8988T (cell line): ENCODE results near the gene ASMT.
"Not testable (repeated sequence)": the region's sequence is repeated elsewhere in the genome, so short reads cannot be mapped to it uniquely, and the experiment has no call there.

Source experiments
- DNase-seq: peaks from one replicate; pipeline ENCODE4 v3.0.0; 2011

The ASMT gene, protein sequence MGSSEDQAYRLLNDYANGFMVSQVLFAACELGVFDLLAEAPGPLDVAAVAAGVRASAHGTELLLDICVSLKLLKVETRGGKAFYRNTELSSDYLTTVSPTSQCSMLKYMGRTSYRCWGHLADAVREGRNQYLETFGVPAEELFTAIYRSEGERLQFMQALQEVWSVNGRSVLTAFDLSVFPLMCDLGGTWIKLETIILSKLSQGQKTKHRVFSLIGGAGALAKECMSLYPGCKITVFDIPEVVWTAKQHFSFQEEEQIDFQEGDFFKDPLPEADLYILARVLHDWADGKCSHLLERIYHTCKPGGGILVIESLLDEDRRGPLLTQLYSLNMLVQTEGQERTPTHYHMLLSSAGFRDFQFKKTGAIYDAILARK

DNA sequence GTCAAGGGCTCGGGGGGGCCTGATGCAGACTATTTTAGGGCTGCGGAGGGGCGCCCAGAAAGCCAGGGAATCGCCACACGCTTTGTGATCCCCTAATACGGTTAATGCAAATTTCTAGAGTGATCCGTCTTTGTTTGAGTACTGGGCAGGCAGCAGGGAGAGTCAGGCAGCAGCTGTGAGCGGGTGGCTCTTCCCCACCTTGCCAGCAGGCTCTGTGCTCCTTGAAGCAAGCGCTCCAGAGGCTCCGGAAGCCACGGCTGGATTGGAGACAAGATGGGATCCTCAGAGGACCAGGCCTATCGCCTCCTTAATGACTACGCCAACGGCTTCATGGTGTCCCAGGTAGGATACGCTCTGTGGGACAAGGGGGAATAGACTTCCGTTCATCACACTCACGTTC lies at the start of gene ASMT:
Gene ASMT, plus strand, starts transcription at position 133 of the 400 bp plus-strand sequence. Its CDS starts 141 bp downstream, at position 274.
- no peak for DNase-seq

- DNase-seq = not testable (repeated sequence)
Observed at GRCh38 chrX:1574181-1574580, 40.7 kb upstream of the ASMT start.

GRCh38 chrX:1576201-1576992 lies 38.5 kb upstream of the ASMT start:
- DNase-seq = no peak

GRCh38 chrX:1577845-1578244 lies 37.0 kb upstream of the ASMT start:
- DNase-seq = no peak

- DNase-seq = no peak
Observed at GRCh38 chrX:1578511-1579173, 36.2 kb upstream of the ASMT start.

DNA sequence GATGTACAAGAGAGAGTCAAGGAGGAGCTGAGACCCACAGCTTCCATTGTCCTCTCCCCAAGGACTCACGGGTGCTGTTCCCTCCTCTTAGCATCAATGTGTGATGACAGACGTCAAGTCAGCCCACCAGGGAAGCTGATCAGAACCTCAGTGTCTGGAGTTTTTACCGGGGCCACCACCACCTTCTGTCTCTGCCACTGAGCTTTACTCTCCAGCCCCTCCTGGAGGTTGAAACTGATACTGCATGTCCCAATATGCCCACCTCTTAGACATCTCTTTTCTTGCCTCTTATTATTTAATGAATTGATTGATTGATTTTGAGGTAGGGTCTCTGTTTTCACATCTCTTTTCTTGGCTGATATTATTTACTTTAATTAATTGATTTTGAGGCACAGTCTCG lies 33.7 kb upstream of the ASMT start:
- DNase-seq = peak; percentile 37

- DNase-seq = no peak
Observed at GRCh38 chrX:1582686-1583437, 32.0 kb upstream of the ASMT start.

GRCh38 chrX:1584237-1585011 lies 30.4 kb upstream of the ASMT start:
- no peak for DNase-seq

DNA sequence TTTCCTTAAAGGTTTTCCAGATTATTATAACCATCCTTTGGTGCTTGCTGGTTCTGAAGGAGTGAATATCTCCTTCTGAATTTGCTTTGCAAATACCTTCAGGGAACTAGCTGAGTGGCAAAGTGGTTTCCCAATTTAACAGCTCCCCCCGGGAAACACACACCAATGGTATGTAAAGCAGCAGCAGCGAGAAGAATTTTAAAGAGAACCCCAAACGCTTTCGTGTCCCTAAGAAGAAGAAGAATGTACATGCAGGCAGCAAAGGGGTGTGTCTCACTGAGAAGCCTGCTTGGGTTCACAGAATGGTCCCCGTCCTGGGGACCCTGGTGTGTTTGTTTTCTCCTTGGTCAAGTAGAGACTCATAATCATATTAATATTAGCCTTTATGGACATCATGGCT lies 27.7 kb upstream of the ASMT start:
- no peak for DNase-seq

- no peak for DNase-seq
Observed at GRCh38 chrX:1589356-1590130, 25.3 kb upstream of the ASMT start.

DNA sequence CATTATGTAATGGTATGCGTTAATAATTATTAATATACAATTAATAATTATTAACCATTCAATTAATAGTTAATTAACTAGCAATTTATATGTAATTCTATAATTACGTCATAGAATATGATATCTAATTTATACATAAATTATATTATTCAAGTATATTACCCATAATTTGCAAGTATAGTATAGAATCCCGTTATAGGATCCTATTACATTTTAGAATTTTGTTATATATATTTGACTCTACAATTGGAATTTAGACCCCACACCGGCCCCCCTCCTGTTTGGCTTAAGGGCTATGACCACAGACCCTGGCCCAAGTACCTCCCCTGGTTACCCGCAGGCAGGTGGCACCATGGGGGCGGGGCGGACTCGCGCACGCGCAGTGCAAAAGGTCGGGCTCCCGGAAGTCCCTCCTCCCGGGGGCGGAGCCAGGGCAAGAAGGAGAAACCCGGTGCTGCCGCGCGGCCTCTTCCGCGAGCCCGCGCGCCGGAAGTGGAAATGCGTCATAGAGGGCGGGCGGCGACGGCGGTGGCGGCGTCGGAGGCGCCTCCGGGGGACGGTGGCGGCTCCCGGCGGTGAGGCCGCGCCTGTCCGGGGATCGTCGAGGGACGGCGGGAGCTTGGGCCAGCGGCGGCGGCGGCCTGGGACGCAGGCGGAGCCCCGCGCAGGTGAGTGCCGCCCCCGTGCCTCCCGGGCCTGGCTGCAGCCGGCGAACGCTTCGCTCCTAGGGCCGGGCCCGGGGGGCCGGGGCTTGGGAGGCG lies 23.6 kb upstream of the ASMT start, which contains the start of gene AKAP17A:
Gene AKAP17A, plus strand, starts transcription at position 503 of the 761 bp plus-strand sequence. CDS start 1,859 bp downstream, outside the sequence.
- peak; percentile 96 for DNase-seq

- peak; percentile 50 for DNase-seq
Observed at GRCh38 chrX:1591863-1592469, 22.9 kb upstream of the ASMT start.

- DNase-seq = peak; percentile 72
Observed at GRCh38 chrX:1592470-1593142, 22.3 kb upstream of the ASMT start.

DNA sequence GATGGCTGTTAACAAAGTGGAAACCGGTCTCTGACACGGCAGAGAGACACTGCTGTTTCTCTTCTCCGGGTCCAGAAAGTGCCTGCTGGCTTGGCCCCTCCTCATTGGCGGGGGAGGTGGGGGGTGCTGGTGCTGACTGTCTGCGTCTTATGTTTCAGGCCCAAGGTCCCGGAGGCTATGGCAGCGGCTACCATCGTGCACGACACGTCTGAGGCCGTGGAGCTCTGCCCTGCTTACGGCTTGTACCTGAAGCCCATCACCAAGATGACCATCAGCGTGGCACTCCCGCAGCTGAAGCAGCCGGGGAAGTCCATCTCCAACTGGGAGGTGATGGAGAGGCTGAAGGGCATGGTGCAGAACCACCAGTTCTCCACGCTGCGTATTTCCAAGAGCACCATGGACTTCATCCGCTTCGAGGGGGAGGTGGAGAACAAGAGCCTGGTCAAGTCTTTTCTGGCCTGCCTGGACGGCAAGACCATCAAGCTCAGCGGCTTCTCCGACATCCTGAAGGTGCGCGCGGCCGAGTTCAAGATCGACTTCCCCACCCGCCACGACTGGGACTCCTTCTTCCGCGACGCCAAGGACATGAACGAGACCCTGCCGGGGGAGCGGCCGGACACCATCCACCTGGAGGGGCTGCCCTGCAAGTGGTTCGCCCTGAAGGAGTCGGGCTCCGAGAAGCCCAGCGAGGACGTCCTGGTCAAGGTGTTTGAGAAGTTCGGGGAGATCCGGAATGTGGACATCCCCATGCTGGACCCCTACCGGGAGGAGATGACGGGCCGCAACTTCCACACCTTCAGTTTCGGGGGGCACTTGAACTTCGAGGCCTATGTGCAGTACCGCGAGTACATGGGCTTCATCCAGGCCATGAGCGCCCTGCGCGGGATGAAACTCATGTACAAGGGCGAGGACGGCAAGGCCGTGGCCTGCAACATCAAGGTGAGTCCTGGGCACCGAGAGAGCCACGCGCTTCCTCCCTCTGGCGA lies 21.3 kb upstream of the ASMT start:
- DNase-seq = peak; percentile 16

- DNase-seq = no peak
Observed at GRCh38 chrX:1595711-1596060, 19.2 kb upstream of the ASMT start.

- DNase-seq = no peak
Observed at GRCh38 chrX:1596676-1597344, 18.0 kb upstream of the ASMT start.

GRCh38 chrX:1597345-1598020 lies 17.4 kb upstream of the ASMT start:
- DNase-seq = peak; percentile 29
